ENCODE data around the gene HOXA3. TPM values are rescaled to one million over a fixed set of nuclear protein-coding genes. Genes with fewer than 3 reads are reported as not detected.

The HOXA3 gene
- total and polyA plus RNA-seq, 10 of the 15 experiments (the other 5 are each of a cell fraction or from before 2014, with no cell fraction given), result 0.05 TPM; not detected in 9

- Histone ChIP-seq H3K9ac (ENCODE audit: control insufficient read depth, insufficient read depth, low read length) (no peak overlapping the region), H3K9me3 (replicated peaks; ENCODE audit: control insufficient read depth, insufficient read depth, low read length) (no peaks in the 10 kb centered on the region; the same call in 2 of the 3 replicates), H4K20me1 (ENCODE audit: control insufficient read depth, insufficient read depth) (no peaks in the 10 kb centered on the region), H3K27ac (ENCODE audit: control insufficient read depth, insufficient read depth) (no peak overlapping the region), H3K27me3 (replicated peaks in 1 of 2; ENCODE audit: control insufficient read depth in 2 of 2, insufficient read depth in 2 of 2, low read length in 1 of 2) (peaks cover 18 to 32% of the 10 kb centered on the region in 2 experiments), H2AFZ (ENCODE audit: control insufficient read depth, low read depth, low read length) (no peak overlapping the region), H3K4me3 (no peak overlapping the region), H3K4me2 (ENCODE audit: control insufficient read depth, insufficient read depth) (no peak overlapping the region), H3K4me1 (ENCODE audit: control insufficient read depth, insufficient read depth, low read length) (no peaks in the 10 kb centered on the region), H3K36me3 (ENCODE audit: control insufficient read depth in 2 of 2, insufficient read depth in 2 of 2, low read length in 1 of 2) (no peaks in the 10 kb centered on the region), H3K79me2 (ENCODE audit: control insufficient read depth, insufficient read depth, low read length) (no peaks in the 10 kb centered on the region)
- ChIA-PET SMC1A (ENCODE audit: uncharacterized antibody, unreplicated experiment) (interaction anchor here (0.6 to 1.5 kb wide), 2 partner anchors 340 to 1288 kb away, joined by 3 to 5 read pairs; no protein-coding TSS in a partner anchor), POLR2A (no interaction called here), RAD21 (ENCODE audit: unreplicated experiment) (no interaction called here), CTCF (interaction anchor here (1.1 to 2.0 kb wide), 6 partner anchors 10 to 1286 kb away, joined by 3 to 5 read pairs (median 4); no protein-coding TSS in a partner anchor)
- ATAC-seq (no peak), DNase-seq (ENCODE audit: low read depth, low spot score) (no peak), FAIRE-seq (no peak)
- intact Hi-C loops (cut with micrococcal nuclease; ENCODE audit: unreplicated experiment) (no loop called here), in situ Hi-C loops (cut with MboI) (no loop called here)
- no TSS peak for BruUV-seq (replicated peaks)
- WGBS (ENCODE audit: insufficient coverage, insufficient replicate concordance, low lambda C conversion rate, missing lambda C conversion rate), result 42% methylated on average over 12 of the region's 12 CpGs
- TF ChIP-seq ZBTB40 (IDR thresholded peaks at IDR 0.05; ENCODE audit: borderline replicate concordance) (no peak), JUND (IDR thresholded peaks at IDR 0.05; ENCODE audit: low read depth, low read length) (no peak), BMI1 (IDR thresholded peaks at IDR 0.05; ENCODE audit: borderline replicate concordance) (no peak), HCFC1 (IDR thresholded peaks at IDR 0.05; ENCODE audit: low read length) (no peak)
Measured at GRCh38 chr7:27180431-27181420, 28.3 kb upstream of the HOXA3 start.

Measured in GM12878 (cell line).